ENCODE results near the gene SMTN.

SMTN gene

GRCh38 chr22:31099841-31100761 lies 19.0 kb downstream of the SMTN start:
- Mint-ChIP-seq H3K9me3 (no peaks in the 10 kb centered on the region), H3K27me3 (no peaks in the 10 kb centered on the region), H3K36me3 (ENCODE audit: low read depth) (peaks cover 31% of the 10 kb centered on the region), H3K4me3 (no peak overlapping the region), H3K27ac (no peak overlapping the region), H3K4me1 (ENCODE audit: low read depth) (peaks cover 8% of the 10 kb centered on the region)
- intact Hi-C loops (cut with micrococcal nuclease) = no loop called here

GRCh38 chr22:31100762-31101525 lies 19.8 kb downstream of the SMTN start:
- intact Hi-C loops (cut with micrococcal nuclease) = no loop called here
- H3K4me1 Mint-ChIP-seq (ENCODE audit: low read depth) = peaks cover 3% of the 10 kb centered on the region
- no peaks in the 10 kb centered on the region for H3K27me3 Mint-ChIP-seq
- H3K9me3 Mint-ChIP-seq = no peaks in the 10 kb centered on the region
- H3K36me3 Mint-ChIP-seq (ENCODE audit: low read depth) = peaks cover 26% of the 10 kb centered on the region
- H3K27ac Mint-ChIP-seq = no peak overlapping the region
- H3K4me3 Mint-ChIP-seq = no peak overlapping the region

- H3K36me3 Mint-ChIP-seq (ENCODE audit: low read depth) = peaks cover 17% of the 10 kb centered on the region
- H3K9me3 Mint-ChIP-seq = no peaks in the 10 kb centered on the region
- no peak overlapping the region for H3K27ac Mint-ChIP-seq
- intact Hi-C loops (cut with micrococcal nuclease) = no loop called here
- H3K4me1 Mint-ChIP-seq (ENCODE audit: low read depth) = peaks cover 8% of the 10 kb centered on the region
- H3K27me3 Mint-ChIP-seq = peaks cover 13% of the 10 kb centered on the region
- H3K4me3 Mint-ChIP-seq = no peak overlapping the region
Observed at GRCh38 chr22:31102441-31103081, 21.4 kb downstream of the SMTN start.

- Mint-ChIP-seq H3K4me1 (ENCODE audit: low read depth) (peaks cover 13% of the 10 kb centered on the region), H3K27ac (no peak overlapping the region), H3K4me3 (no peak overlapping the region), H3K27me3 (peaks cover 18% of the 10 kb centered on the region), H3K9me3 (no peaks in the 10 kb centered on the region), H3K36me3 (ENCODE audit: low read depth) (peaks cover 17% of the 10 kb centered on the region)
- intact Hi-C loops (cut with micrococcal nuclease) = no loop called here
Observed at GRCh38 chr22:31103111-31103510, 22.0 kb downstream of the SMTN start.

GRCh38 chr22:31103899-31104694 lies 23.0 kb downstream of the SMTN start:
- intact Hi-C loops (cut with micrococcal nuclease) = no loop called here
- Mint-ChIP-seq H3K27me3 (peaks cover 18% of the 10 kb centered on the region), H3K4me3 (no peak overlapping the region), H3K36me3 (ENCODE audit: low read depth) (peaks cover 11% of the 10 kb centered on the region), H3K27ac (no peak overlapping the region), H3K4me1 (ENCODE audit: low read depth) (peaks cover 13% of the 10 kb centered on the region), H3K9me3 (no peaks in the 10 kb centered on the region)

- peaks cover 13% of the 10 kb centered on the region for H3K4me1 Mint-ChIP-seq (ENCODE audit: low read depth)
- no peak overlapping the region for H3K27ac Mint-ChIP-seq
- H3K9me3 Mint-ChIP-seq = no peaks in the 10 kb centered on the region
- H3K27me3 Mint-ChIP-seq = peaks cover 22% of the 10 kb centered on the region
- intact Hi-C loops (cut with micrococcal nuclease) = loop anchor here (5.0 kb wide), 1 partner anchor 42 kb away; no protein-coding TSS in a partner anchor
- H3K4me3 Mint-ChIP-seq = no peak overlapping the region
- H3K36me3 Mint-ChIP-seq (ENCODE audit: low read depth) = peaks cover 7% of the 10 kb centered on the region
Observed at GRCh38 chr22:31104869-31105268, 23.8 kb downstream of the SMTN start.

GRCh38 chr22:31105282-31105929 lies 24.3 kb downstream of the SMTN start:
- no peaks in the 10 kb centered on the region for H3K9me3 Mint-ChIP-seq
- no peak overlapping the region for H3K4me3 Mint-ChIP-seq
- peaks cover 2% of the 10 kb centered on the region for H3K36me3 Mint-ChIP-seq (ENCODE audit: low read depth)
- peaks cover 13% of the 10 kb centered on the region for H3K4me1 Mint-ChIP-seq (ENCODE audit: low read depth)
- peaks cover 22% of the 10 kb centered on the region for H3K27me3 Mint-ChIP-seq
- H3K27ac Mint-ChIP-seq = no peak overlapping the region
- intact Hi-C loops (cut with micrococcal nuclease) = loop anchor here (5.0 kb wide), 1 partner anchor 42 kb away; no protein-coding TSS in a partner anchor

- intact Hi-C loops (cut with micrococcal nuclease) = loop anchor here (2.0 to 5.0 kb wide), 2 partner anchors 41 to 125 kb away; no protein-coding TSS in a partner anchor
- Mint-ChIP-seq H3K4me3 (no peak overlapping the region), H3K9me3 (no peaks in the 10 kb centered on the region), H3K27ac (peak overlapping the region; percentile 47), H3K36me3 (ENCODE audit: low read depth) (no peaks in the 10 kb centered on the region), H3K4me1 (ENCODE audit: low read depth) (peaks cover 13% of the 10 kb centered on the region), H3K27me3 (peaks cover 22% of the 10 kb centered on the region)
Observed at GRCh38 chr22:31106001-31106571, 25.0 kb downstream of the SMTN start.

- Mint-ChIP-seq H3K27ac (peak overlapping the region; percentile 47), H3K4me3 (peak overlapping the region; percentile 57), H3K27me3 (peaks cover 22% of the 10 kb centered on the region), H3K36me3 (ENCODE audit: low read depth) (no peaks in the 10 kb centered on the region), H3K9me3 (no peaks in the 10 kb centered on the region), H3K4me1 (ENCODE audit: low read depth) (peaks cover 13% of the 10 kb centered on the region)
- intact Hi-C loops (cut with micrococcal nuclease) = loop anchor here (1.0 to 5.0 kb wide), 3 partner anchors 41 to 124 kb away; partner anchors contain the start of gene LIMK2
Observed at GRCh38 chr22:31106731-31107177, 25.6 kb downstream of the SMTN start.

- intact Hi-C loops (cut with micrococcal nuclease) = loop anchor here (1.0 to 5.0 kb wide), 3 partner anchors 40 to 123 kb away; partner anchors contain the start of gene LIMK2
- Mint-ChIP-seq H3K27ac (peak within 1 kb of the TSS; percentile 47), H3K4me3 (peak within 1 kb of the TSS; percentile 75), H3K9me3 (peaks cover under 1% of the 10 kb centered on the region), H3K4me1 (ENCODE audit: low read depth) (peaks cover 13% of the 10 kb centered on the region), H3K27me3 (peaks cover 22% of the 10 kb centered on the region), H3K36me3 (ENCODE audit: low read depth) (no peaks in the 10 kb centered on the region)
Observed at GRCh38 chr22:31107178-31107893, 26.2 kb downstream of the SMTN start, which contains the start of gene SELENOM. SELENOM (minus strand) TSS chr22:31107568; CDS start chr22:31107505, 63 bp downstream.

- Mint-ChIP-seq H3K9me3 (peaks cover 6% of the 10 kb centered on the region), H3K4me1 (ENCODE audit: low read depth) (peaks cover 13% of the 10 kb centered on the region), H3K36me3 (ENCODE audit: low read depth) (no peaks in the 10 kb centered on the region), H3K27ac (peak overlapping the region; percentile 47), H3K27me3 (peaks cover 22% of the 10 kb centered on the region), H3K4me3 (peak overlapping the region; percentile 75)
- intact Hi-C loops (cut with micrococcal nuclease) = loop anchor here (1.0 to 5.0 kb wide), 3 partner anchors 39 to 123 kb away; partner anchors contain the start of gene LIMK2
Observed at GRCh38 chr22:31107894-31108218, 26.7 kb downstream of the SMTN start.
